GM19023 (cell line): ENCODE data around the gene PCDHGA1.

Source experiments
- ATAC-seq: cut with Tn5 transposase; IDR thresholded peaks from one replicate; pipeline ENCODE4 v1.9.1; 2021; ENCODE audit warnings: mild to moderate bottlenecking, moderate library complexity; ENCODE audit not compliant: unreplicated experiment

PCDHGA1 gene

GRCh38 chr5:141511771-141512325 is 181.5 kb downstream of the PCDHGA1 start:
- no peak for ATAC-seq

- ATAC-seq: no peak
Measured at GRCh38 chr5:141512390-141512910, 182.1 kb downstream of the PCDHGA1 start.

DNA sequence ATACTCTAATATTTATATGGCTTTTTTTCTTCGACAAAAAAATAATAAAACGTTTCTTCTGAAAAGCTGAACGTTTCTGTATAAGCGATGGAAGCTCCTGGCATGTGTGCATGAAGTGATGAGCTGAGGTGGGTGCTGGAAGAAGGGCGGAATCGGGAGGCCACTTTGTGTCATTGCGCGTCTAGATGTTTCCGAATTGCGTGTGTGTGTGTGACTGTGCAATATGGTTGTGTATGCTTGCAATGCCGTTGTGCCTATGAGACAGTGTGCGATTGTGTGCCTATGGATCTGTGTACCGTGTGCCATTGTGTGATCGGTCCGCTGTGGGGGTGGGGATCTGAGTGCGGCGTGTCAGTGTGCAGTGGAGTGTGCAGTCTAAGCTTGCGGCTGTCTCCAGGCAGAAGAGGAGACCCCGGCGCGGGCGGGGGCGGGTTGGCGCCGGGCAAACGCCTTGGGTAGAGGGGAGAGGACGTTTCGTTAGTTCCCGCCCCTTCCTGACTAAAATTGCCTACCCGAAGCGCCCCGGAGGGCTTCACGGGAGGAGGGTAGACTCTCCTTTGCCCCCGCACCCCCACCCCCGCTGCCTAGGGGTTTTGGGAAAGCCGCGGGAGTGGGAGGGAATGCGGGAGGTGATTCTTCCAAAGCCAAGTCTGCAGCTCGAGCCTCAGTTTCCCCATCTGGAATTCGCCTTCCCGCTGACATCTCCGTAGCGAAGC is 182.8 kb downstream of the PCDHGA1 start:
- ATAC-seq: no peak

DNA sequence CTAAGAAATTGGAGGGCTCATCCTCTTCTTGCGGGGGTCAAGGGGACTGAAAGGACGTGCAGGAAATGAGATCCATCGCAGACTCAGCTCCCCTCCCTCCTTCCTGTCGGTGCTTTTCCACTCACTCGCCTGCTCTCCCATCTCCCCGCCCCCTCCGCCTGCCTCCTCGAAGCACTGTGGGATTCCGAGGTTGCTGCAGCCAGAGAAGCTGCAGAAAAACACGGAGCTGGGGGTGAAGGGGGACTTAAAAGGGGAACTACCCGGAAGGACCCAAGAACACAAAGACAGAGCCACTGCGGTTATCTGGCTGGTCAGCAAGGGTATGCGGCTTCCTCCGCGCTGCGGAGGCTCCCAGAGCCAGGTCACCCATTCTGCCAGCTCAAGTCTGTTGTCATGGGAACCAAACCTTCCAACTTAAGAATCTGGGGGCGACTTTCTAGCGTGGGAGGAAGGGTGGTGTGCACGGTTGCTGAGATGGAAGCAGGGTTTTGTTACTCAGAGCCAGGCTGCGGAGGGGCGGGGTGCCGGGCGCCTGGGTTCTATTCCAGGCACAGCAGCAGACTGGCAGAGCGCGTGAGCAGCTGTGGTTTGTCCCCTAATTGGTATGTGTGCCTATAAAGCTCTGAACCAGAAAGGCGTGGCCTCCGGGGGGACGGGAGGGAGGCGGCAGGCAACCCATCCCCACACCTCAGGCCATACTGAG is 183.5 kb downstream of the PCDHGA1 start:
- no peak for ATAC-seq

GRCh38 chr5:141514330-141515133 is 184.2 kb downstream of the PCDHGA1 start:
- no peak for ATAC-seq

DNA sequence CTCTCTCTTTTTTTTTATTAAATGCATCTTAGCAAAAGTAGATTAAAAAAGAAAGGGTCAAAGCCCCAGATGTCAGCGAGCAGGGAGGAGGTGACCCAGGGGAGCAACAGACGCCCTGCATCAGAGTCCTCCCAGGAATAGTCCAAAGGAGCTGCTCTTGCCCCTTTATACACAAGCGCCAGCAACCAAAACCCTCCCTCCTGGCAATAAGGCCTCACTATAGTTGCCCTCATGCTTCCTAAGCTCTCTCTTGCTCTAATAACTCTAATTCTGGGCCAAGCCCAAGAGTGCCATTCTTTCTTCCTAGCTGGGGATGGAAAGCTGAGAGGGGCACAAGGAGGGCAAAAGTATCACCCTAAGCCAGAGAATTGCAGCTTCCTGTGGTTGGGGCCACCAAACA is 184.8 kb downstream of the PCDHGA1 start:
- ATAC-seq: no peak

- ATAC-seq: no peak
Measured at GRCh38 chr5:141515946-141516671, 185.8 kb downstream of the PCDHGA1 start.

DNA sequence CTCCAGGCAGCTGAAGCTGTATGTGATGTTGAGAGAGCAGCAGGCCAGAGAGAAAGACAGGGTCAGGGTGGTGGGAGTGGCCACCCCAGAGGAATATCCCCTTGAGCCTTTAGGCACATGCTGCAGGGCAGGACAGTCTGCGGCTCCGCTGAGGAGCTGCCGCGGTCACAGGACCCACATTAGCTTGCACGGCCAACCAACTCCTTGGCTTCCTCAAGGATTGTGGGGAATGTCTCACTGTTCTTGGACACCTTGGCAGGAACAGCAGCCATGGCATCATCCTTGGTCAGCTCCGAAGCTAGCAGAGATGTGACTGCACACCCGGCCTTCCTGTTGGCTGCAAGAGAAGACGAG is 186.3 kb downstream of the PCDHGA1 start:
- ATAC-seq: no peak

- no peak for ATAC-seq
Measured at GRCh38 chr5:141517312-141517711, 187.0 kb downstream of the PCDHGA1 start.

- no peak for ATAC-seq
Measured at GRCh38 chr5:141517880-141518617, 187.7 kb downstream of the PCDHGA1 start.

DNA sequence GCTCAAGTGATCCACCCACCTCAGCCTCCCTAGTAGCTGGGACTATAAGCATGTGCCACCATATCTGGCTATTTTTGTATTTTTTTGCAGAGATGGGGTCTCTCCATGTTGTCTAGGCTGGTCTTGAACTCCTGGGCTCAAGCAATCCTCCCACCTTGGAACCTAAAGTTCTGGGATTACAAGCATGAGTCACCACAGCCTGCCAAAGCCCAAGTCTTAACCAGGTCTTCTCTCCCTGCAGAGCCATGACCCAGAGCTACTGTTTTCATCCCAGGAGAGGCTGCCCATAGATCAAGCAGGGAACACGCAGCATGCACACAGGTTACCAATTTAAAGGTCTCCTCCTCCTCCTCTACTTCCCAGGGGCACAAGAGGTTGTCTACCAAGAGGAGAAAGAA is 188.3 kb downstream of the PCDHGA1 start:
- ATAC-seq: no peak

- ATAC-seq: no peak
Measured at GRCh38 chr5:141519605-141520565, 189.6 kb downstream of the PCDHGA1 start.

DNA sequence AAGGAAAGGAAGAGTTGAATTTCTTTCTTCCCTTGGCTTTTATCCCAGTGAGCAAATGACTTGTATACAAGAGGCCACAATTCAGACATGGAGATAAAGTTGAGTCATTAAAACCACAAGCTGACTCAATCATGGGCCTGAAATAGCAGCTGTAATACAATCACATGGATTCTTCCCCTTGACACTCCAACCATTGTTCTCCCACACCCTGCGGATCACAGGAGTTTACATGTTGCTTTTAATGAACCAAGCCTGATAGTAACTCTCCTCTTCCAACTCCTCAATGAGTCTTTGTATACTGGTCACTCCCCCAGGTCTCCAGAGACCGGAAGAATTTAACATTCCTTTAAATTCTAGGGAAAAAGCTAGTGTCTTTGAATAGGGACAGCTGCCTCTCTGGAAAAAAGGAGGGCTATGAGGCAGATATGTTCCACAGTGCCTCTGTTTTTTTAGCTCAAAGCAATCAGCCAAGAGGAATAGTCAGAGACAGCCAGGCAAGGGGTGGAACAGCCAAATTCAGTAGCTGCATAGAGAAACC is 191.0 kb downstream of the PCDHGA1 start:
- no peak for ATAC-seq

DNA sequence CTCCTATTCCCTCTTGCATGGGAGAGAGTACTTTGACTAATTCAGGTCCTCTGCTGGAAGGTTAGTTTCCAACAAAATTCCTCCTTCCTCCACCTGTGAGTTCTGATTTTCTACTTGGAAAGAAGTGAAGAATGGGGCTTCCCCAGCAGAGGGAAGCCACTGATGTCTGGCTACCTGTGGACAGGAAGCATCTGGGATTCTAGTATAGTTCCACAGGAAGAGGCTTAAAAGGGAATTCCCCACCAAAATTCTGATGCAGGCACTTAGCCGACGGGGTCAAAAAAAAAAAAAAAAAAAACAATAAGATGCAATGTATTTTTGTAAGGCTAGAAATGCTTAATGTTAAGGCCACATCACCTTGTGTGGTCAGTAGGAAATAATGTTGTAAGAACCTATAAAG is 192.0 kb downstream of the PCDHGA1 start:
- ATAC-seq: no peak

DNA sequence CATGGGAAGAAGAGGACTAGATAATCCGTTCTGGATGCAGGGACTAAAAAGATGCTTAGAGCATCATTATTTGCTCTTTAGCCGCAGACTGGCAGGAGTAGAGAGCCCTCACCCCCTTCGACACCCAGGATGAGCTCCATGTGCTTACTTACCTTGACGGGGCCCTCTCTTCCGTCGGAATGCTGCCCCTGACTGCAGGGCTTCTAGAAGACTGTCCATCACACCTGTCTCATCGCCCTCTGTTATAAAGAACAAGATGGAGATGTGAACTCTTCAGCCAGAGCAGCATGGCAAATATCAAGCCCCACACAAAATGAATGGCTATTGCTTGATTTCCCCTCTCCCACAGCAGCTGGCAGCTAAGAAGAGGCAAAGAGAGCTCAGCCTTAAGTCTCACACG is 193.7 kb downstream of the PCDHGA1 start:
- no peak for ATAC-seq

DNA sequence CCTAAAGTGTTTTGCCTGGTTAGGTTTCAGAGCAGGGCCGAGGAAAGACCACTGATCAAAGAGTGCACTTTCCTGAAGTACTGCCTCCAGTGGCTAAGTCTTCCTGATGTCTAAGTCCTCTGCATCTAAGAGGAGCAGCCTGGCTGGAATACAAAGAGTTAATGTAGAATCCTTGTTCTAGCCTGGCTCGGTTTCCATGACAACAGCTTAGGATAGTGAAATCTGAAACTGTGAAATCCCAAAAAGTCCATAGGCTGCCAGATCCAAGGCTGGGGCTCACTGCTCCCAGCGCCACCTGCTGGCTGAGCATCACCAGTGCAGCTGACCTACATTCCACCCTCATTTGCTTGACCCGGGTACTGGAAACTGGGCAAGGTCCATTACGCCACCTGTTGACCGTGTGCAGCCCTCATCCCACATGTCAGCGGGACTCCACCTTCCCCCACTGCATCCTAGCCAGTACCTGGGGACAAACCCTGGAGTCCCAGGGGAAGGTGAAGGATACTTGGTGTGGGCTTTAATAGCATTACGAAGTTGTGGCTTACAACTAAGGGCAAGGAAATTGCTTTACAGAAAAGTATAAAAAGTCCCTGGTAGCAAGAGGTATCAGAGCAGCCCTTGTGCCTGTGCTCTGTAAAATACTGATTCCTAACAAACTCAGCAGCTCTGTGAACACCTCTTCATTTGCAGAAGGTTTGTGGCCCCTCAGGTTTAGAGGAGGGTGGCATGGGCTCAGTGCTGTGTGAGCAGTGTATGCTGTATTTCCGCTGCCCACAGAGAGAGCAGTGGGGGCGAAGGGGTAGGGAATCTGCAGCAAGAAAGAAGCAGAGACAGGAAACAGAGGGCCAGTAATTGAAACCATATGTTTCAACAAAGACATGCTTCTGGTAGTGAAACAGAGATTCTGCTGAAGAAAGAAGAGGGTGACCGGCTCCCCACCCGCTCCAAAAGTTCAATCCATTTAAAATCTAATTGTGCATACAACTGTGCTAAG is 194.6 kb downstream of the PCDHGA1 start:
- peak; percentile 68 for ATAC-seq

- ATAC-seq: no peak
Measured at GRCh38 chr5:141525653-141526052, 195.3 kb downstream of the PCDHGA1 start.
